NCI-H69 (cell line): ENCODE results near the gene OR2V1.
"Not testable (repeated sequence)": the region's sequence is repeated elsewhere in the genome, so short reads cannot be mapped to it uniquely, and the experiment has no call there.

Experiments
- DNase-seq: peaks from one replicate; lab custom pipeline; 2025; lab: John Stamatoyannopoulos, UW

The OR2V1 gene

DNA sequence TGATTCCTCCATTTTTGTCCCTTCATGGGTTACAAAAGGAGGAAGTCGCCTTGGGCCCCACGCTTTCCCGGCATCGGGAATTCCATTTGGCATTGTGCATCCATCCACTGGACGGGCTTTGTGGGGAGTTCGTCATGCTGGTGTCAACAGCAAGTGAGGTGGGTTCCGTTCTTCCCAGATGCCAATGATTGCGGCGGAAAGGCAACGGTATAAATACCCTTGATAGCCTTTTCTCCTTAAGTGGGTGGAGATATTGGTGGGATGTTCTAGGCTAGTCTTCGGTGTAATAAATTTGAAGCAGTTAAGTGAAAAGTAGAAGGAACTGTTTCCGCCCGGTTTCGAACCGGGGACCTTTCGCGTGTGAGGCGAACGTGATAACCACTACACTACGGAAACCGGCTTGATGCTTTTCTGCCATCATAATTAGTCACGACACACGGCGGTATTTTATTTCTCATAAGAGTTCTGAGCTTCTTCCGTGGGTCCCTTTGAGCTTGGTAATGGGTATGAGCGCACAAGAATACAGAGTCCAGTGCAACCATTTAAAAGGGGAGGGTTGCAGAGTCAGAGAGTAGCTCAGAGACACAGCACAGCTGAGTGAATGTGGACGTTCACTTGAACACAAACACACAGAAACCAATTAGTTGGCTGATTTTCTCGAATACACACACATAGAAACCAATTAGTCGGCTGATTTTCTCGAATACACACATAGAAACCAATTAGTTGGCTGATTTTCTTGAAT, 28.9 kb downstream of the OR2V1 start:
- DNase-seq: not testable (repeated sequence)

DNA sequence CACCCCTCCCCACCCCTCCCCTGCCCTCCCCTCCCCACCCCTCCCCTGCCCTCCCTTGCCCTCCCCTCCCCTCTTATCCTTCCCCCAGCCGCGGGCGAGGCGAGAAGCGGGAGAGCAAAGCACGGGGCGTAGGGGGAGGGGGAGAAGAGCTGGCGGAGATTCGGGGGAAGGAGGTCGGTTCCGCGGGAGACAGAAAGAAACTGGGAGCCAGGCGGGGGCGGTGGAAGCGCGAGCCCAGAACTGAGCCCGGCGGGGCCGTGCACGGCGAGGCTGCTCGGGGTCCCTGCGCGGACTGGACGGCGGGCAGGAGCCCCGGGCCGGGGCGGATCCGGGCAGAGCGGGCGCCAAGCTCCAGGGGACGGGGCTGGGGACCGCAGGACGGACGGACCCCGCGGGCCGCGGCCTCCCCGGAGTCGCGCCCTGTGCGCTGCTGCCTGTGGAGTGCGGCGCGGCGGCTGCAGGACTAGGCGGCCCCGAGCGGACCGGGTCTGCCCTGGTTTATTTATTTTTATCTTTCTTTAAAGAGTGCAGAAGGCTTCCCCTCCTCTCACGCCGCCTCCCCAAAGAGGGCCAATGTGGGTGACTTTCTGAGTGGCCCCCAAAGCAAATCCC, 29.8 kb downstream of the OR2V1 start:
- DNase-seq: not testable (repeated sequence)

DNA sequence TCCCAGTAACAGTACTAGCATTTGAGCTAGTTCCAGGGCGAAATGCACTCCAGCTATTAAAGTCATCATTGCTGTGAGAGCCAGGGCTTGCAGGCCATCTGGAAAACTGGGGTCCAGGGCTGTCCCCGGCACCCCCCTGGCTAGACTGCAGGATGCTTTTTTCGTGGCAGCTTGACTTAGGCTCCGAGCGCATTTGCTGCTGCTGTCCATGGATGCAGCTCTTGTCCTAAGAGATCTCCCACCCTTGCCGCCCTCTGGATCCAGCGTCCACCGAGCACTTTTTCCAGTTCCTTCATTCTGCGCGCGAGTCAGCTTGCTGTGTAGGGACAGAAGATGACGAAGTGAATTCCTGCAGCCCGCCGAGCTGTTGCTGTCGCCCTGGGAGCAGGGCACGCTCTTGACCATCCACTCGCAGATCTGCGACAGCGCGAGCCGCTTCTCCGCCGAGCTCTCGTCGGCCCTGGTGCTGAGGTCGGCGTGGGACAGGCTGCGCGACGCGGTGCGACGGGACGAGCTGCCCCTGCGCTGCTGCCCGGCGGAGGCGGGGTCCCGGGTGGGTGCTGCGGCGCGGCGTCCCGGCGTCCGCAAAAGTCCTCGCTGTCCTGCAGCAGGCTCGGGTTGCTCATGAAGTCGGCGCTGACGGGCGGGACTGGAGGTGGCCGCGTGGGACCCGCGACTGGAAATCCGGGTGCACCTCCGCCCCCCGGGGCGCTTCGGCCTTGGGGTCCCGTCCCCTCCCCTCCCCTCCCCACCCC, 30.7 kb downstream of the OR2V1 start:
- DNase-seq: peak; percentile 8

DNA sequence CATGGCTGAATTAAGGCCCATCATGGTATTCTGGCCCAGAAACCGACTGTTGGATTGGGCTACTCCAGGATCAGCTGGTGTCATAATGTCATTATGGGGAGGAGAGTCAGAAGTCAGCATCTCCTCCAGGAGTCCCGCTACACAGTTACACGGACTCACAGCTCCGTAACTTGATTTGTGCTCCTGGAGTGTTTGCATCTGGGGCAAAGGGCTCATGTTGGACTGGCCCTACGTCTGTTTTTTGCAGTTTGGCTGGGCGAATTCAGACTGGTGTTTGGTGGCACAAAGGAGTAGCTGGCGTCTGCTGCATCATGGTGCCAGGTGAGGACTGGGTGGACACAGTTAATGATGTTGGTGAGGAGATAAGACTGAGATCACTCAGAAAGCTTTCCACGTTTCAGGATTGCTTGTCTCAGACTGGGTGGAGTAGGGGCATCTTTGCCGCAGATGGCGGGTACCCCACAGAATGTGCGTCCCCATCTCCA, 31.3 kb downstream of the OR2V1 start:
- DNase-seq: no peak

DNA sequence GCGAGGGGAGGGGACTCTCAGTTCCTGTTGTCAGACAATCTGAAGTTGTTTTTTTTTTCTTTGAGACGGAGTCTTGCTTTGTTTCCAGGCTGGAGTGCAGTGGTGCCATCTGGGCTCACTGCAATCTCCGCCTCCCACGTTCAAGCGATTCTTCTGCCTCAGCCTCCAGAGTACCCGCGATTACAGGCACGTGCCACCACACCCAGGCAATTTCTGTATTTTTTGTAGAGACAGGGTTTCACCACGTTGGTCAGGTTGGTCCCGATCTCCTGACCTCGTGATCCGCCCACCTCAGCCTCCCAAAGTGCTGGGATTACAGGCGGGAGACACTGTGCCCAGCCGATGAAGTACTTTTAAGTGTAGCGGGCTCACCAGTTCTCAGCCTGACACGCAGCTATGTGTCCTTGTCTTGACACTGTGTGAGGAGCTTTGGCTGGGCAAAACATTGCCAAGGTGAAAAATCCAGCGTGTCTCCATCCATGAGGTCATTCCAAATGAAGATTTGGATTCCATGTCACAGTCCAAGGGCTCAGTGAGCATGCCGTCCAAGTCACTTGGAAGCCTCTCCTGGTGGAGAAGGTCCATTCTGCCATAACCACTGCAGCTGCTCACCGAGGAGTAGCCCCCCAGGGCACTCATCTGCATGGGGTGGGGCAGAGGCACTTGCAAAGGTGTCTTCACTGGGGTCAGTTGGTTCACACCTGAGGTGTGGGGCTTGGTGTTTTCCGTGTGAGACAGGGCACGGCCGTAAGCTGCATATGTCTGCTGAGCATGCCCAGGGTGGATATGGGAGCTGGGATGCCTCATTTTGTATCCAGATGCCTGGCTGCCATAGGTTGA, 32.0 kb downstream of the OR2V1 start:
- DNase-seq: no peak

DNA sequence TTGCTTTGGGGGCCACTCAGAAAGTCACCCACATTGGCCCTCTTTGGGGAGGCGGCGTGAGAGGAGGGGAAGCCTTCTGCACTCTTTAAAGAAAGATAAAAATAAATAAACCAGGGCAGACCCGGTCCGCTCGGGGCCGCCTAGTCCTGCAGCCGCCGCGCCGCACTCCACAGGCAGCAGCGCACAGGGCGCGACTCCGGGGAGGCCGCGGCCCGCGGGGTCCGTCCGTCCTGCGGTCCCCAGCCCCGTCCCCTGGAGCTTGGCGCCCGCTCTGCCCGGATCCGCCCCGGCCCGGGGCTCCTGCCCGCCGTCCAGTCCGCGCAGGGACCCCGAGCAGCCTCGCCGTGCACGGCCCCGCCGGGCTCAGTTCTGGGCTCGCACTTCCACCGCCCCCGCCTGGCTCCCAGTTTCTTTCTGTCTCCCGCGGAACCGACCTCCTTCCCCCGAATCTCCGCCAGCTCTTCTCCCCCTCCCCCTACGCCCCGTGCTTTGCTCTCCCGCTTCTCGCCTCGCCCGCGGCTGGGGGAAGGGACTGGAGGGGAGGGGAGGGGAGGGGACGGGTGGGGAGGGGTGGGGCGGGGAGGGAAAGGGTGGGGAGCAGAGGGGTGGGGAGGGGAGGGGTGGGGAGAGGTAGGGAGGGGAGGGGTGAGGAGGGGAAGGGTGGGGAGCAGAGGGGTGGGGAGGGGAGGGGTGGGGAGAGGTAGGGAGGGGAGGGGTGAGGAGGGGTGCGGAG, 33.0 kb downstream of the OR2V1 start:
- not testable (repeated sequence) for DNase-seq

DNA sequence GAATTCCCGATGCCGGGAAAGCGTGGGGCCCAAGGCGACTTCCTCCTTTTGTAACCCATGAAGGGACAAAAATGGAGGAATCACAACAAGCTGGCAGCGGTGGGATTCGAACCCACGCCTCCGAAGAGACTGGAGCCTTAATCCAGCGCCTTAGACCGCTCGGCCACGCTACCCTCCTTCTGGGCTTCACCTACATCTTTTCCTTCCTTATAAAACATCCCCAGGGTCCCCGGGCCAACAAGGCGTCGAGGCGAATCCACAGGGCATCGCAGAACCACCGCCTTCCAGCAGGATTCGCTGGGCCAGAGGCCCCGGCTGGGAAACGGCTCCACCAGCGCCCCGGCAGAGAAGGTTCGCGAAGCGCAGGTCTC, 33.6 kb downstream of the OR2V1 start:
- DNase-seq: not testable (repeated sequence)

DNA sequence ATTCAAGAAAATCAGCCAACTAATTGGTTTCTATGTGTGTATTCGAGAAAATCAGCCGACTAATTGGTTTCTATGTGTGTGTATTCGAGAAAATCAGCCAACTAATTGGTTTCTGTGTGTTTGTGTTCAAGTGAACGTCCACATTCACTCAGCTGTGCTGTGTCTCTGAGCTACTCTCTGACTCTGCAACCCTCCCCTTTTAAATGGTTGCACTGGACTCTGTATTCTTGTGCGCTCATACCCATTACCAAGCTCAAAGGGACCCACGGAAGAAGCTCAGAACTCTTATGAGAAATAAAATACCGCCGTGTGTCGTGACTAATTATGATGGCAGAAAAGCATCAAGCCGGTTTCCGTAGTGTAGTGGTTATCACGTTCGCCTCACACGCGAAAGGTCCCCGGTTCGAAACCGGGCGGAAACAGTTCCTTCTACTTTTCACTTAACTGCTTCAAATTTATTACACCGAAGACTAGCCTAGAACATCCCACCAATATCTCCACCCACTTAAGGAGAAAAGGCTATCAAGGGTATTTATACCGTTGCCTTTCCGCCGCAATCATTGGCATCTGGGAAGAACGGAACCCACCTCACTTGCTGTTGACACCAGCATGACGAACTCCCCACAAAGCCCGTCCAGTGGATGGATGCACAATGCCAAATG, 34.1 kb downstream of the OR2V1 start:
- not testable (repeated sequence) for DNase-seq

DNA sequence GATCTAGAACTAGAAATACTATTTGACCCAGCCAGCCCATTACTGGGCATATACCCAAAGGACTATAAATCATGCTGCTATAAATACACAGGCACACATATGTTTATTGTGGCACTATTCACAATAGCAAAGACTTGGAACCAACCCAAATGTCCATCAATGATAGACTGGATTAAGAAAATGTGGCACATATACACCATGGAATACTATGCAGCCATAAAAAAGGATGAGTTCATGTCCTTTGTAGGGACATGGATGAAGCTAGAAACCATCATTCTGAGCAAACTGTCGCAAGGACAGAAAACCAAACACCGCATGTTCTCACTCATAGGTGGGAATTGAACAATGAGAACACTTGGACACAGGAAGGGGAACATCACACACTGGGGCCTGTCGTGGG, 35.8 kb downstream of the OR2V1 start:
- DNase-seq: not testable (repeated sequence)

DNA sequence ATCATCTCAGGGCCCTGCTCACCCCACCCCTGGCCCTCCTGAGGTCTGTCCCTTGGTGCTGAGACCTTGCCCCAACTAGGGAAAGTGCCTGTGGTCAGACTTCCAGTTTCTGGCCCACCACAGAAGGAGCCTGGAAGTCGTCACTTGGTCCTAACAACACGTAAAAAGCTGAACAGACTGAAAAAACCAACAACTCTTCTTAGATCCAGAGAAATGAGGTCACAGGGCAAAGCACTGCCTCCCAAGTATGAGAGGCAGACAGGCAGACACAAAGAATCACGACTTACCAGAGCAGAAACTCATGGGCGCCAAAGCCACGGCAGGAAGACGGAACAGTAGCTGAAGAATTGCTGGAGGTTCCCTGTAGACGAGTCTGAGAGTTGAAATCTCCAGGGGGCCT, 38.5 kb downstream of the OR2V1 start:
- DNase-seq: no peak

DNA sequence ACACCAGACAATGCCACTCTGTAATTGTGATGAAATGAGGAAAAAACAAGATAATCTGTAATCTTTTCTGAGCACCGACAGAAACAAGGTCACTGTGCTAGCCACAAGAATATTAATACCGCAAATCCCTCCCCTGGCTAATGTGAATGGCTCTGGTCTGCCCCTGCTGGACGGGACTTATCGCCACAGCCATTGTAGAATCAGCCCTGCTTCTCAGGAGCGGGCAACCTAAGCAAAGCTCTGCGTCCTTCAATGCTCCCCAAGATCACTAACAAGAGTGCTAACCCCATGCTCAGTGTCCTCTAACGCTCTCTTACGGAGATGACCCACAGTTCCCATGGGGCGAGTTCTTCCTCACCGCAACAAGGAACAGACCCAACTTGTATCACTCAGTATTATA, 42.7 kb downstream of the OR2V1 start:
- DNase-seq: no peak

DNA sequence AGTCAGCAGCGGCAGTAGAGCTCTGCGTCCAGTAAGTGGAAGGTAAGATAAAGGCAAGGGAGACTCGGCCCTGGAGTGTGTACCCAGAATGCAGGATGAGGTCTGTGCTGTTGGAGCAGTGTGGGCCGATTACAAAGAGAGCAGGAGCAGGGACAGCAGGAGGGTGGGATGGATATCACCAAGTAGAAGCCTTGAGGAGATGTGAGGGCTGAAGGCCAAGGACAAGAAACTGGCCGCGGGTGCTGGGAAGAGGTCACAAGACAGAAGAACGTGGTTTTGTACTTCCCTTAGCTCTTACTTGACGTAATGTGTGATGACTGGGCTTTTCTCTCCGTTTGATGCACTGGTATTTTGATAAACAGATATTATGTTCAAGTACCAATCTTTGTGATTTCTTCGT, 43.7 kb downstream of the OR2V1 start:
- DNase-seq: no peak

DNA sequence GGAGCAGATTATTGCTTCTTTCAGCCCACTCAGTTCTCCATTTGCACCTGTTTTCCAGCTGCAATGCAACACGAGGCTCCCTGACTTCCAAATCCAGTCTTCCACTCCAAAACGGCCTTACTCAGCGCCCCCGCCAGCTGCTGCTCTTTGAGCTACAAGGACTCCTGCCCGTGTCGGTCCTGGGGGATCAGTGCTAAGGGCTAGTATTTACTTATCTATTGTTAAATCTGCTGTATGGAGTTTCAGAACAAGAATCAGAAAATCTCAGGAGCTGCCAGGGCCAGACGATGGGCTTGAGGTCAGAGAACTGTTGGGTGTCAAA, 44.1 kb downstream of the OR2V1 start:
- no peak for DNase-seq

DNA sequence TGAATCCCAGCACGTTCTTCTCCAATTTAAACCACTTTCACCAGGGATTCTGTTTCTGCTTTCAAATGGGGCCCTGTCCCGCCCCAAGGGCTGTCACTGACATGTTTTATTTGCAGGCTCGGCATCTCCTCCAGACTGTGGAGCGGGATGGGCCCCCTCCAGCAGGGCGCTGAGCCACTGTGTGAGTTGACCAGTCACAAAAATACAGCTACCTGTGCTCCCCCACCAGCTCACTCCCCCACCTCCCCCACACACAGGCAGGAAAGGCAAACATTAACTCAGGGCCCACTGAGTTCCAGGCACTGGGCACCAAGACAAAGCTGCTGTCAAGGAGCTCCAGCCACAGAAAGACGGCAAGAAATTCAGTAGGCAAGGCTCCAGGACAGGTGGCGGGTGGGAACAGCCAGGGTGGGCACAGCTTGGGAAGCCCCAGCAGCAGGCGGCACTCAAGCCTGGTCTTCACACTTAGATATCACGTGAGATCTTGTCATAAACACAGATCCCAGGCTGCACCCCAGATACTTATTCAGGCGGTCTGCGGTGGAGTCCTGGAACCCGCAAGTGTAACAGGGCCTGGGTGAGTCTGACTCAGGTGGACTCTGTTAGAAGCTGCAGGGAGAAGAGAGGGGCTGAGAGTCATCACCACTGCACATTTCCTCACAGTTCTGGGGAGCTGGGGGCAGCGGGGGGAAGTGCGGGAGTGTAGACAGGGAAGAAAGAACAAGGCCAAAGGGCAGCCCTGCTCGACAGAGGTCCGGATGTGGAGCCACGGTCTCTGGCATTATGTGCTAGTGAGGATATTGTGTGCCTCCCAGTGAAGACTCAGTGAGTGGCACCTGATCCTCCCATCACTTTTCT, 44.7 kb downstream of the OR2V1 start:
- DNase-seq: no peak

DNA sequence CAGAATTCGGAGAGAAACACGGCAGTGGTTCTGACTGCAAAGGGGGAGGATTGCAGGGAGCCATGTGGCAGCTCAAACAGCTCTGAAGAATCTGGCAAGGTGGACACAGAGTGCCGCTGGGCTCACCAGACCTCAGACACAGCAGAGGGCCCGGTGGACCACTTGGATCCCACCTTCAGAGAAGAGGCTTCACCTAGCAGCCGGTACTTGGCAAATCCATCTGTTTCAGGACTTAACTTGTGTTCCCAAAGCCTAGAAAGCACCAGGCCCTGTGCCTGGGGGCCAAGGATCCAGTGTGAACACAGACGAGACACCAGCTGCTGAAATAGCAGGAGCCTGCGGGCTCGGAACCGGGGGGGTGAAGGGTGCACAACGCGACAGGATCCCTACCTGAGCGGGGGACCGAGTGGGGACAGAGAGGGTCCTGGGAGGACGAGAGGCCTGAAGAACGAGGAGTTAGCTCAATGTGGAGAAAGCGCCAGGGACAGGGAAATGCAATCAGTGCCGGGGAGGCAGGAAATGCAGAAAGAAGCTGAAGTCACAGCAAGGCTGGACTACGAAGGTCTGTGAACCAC, 46.3 kb downstream of the OR2V1 start:
- no peak for DNase-seq

DNA sequence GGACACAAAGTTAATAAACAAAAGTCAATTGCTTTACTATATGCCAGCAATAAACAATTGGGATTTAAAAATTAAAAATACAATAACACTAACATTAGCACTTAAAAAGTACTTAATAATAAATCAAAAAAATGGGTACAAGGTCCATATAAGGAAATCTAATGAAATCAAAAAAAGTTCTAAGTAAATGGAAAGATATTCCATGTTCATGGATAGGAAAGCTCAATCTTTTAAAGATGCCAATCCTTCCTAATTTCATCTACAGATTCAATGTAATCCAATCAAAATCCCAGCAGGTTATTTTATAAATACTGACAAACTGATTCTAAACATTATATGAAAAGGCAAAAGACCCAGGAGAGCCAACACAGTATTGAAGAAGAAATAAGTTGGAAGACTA, 49.0 kb downstream of the OR2V1 start:
- DNase-seq: no peak

DNA sequence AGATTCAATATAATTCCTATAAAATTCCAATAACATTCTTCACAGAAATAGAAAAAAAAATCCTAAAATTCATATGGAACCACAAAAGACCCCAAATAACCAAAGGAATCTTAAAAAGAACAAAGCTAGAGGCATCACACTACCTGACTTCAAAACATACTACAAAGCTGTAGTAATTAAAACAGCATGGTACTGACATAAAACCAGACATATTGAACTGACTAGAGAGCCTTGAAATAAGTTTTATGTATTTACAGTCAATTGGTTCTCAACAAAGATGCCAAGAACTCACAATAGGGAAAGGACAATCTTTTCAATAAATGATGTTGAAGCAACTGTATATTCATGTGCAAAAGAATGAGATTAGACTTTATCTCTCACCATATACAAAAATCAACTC, 54.0 kb downstream of the OR2V1 start:
- no peak for DNase-seq
